Prostate gland (tissue), 2 donors: Measurements from ENCODE around the gene GABRE. TPM values are rescaled to one million over a fixed set of nuclear protein-coding genes. Genes with fewer than 3 reads are reported as not detected.

Source experiments
- DNase-seq: peaks from one replicate; pipeline ENCODE4 v3.0.0-alpha.2; 2019; ENCODE audit warnings: low spot score
- H3K27ac ChIP-seq, 2 donors: fragments of 200-600 bp; sonication (generic); 2 replicates each; pipeline ENCODE4 v1.5.1; 2017 to 2019
- H3K27me3 ChIP-seq: fragments of 200-600 bp; sonication (generic); replicated peaks from 2 replicates; pipeline ENCODE4 v1.5.1; 2019; ENCODE audit not compliant: insufficient read depth
- H3K36me3 ChIP-seq, 2 donors: fragments of 200-600 bp; sonication (generic); 1 replicate in 1 of 2; 2 replicates in 1 of 2; pipeline versions ENCODE4 v1.5.1 to v1.8.1; 2017 to 2019
- H3K4me1 ChIP-seq: fragments of 200-600 bp; sonication (generic); replicated peaks from 2 replicates; pipeline ENCODE4 v1.5.1; 2019
- H3K4me3 ChIP-seq, 2 donors: fragments of 200-600 bp; sonication (generic); 2 replicates each; pipeline ENCODE4 v1.5.1; 2017 to 2019
- H3K9me3 ChIP-seq: fragments of 200-600 bp; sonication (generic); 2 replicates; pipeline ENCODE4 v1.5.1; 2017
- POLR2A ChIP-seq: fragments of 450-650 bp; IDR thresholded peaks from one replicate; pipeline ENCODE4 v1.6.1; 2016; ENCODE audit warnings: antibody characterized with exemption, mild to moderate bottlenecking
- POLR2AphosphoS5 ChIP-seq: sonication (generic); formaldehyde crosslinking; IDR thresholded peaks from one replicate; pipeline ENCODE4 v1.6.1; 2017; ENCODE audit warnings: antibody characterized with exemption
- WGBS: methylation state at CpG from one replicate; pipeline ENCODE4 v1.1.5; 2018; 5-methylcytosine and 5-hydroxymethylcytosine counted together
- intact Hi-C: fragments of 100-400 bp; cut with DNase I; formaldehyde crosslinking; loops from one replicate; pipeline ENCODE4 v1.14.2; 2022
- total RNA-seq, 2 donors: library from RNA; depleted of rRNA; stranded (reverse); fragments of >200 nt; gene quantifications; one replicate each; pipeline ENCODE4 v1.1.0, GENCODE V29; 2016
- TF ChIP-seq, protein P1 (sequence below), 4 experiments: fragments of 200-600 bp in 2 of 4; fragments of 450-650 bp in 2 of 4; sonication (generic) in 2 of 4; IDR thresholded peaks; 1 replicate in 3 of 4; 2 replicates in 1 of 4; pipeline ENCODE4 v1.5.1; 2016 to 2019; ENCODE audit warnings: antibody characterized with exemption in 4 of 4, mild to moderate bottlenecking in 2 of 4, moderate library complexity in 2 of 4

The GABRE gene
- total RNA-seq, 2 donors from 2014 or later, result 11.2 to 46.1 TPM

DNA sequence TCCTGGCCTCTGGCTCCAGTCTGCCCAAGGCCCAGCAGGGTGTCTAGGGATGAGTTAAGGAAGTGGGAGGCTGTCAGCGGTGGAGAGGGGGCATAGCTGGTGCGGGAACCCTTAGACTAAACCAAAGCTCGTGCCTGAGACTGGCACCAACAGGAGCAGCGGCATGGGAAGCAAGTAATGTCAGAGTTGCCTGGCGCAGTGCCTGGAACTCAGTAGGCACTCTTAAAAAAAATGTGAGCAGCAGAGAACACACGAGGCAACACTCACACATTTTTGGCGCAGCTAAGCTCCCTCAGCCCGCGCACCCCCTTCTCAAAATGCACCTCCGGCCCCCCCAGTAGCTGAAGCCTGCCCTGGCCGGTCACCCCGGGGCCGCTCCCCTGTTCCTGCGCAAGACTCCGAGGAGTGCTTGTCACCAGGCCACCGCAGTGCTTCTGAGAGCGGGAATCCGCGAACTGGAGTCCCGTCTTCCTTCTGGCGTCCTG is 583 bp downstream of the GABRE start:
- Histone ChIP-seq H3K4me3 (peak overlapping the region; percentile 33 to 36), H3K9me3 (no peaks in the 10 kb centered on the region), H3K27me3 (no peaks in the 10 kb centered on the region), H3K36me3 (no peaks in the 10 kb centered on the region), H3K4me1 (no peaks in the 10 kb centered on the region), H3K27ac (peak overlapping the region; percentile 58 to 67)
- peak; percentile 21 for DNase-seq
- no peak for TF ChIP-seq POLR2A
- TF ChIP-seq, protein P1, sequence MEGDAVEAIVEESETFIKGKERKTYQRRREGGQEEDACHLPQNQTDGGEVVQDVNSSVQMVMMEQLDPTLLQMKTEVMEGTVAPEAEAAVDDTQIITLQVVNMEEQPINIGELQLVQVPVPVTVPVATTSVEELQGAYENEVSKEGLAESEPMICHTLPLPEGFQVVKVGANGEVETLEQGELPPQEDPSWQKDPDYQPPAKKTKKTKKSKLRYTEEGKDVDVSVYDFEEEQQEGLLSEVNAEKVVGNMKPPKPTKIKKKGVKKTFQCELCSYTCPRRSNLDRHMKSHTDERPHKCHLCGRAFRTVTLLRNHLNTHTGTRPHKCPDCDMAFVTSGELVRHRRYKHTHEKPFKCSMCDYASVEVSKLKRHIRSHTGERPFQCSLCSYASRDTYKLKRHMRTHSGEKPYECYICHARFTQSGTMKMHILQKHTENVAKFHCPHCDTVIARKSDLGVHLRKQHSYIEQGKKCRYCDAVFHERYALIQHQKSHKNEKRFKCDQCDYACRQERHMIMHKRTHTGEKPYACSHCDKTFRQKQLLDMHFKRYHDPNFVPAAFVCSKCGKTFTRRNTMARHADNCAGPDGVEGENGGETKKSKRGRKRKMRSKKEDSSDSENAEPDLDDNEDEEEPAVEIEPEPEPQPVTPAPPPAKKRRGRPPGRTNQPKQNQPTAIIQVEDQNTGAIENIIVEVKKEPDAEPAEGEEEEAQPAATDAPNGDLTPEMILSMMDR (IDR thresholded peaks at IDR 0.05), result no peak
- no peak for TF ChIP-seq POLR2AphosphoS5
- intact Hi-C loops, result no loop called here
- 0% methylated on average over 10 of the region's 21 CpGs for WGBS

DNA sequence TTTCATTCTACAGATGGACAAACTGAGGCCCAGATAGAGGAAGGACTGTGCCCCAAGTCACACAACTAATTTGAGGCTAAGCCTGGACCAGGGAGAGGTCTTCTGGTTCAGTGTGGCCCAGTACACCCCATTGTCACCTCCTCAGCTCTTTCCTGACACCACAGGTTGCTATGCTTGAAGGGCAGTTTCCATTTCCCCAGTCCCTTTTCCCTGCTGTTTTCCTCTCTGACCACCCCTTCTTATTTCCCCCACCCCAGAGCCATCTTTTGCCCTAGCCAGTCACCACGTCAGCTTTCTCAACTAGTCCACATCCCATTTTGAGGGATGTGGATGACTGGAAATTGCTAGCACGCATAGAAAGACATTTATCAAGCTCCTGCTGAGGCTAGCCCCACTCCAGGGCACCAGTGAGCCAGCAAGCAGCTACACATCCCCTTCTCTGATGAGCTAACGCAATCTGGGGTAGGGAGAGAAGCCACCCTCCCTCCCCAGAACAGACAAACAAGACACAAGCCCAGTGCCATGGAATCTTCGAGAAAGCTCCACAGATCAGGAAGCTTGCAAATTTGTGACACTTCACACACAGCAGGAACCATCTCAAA is 1.3 kb downstream of the GABRE start:
- intact Hi-C loops, result no loop called here
- H3K4me3 ChIP-seq, result peak overlapping the region in 1 of 2 donors; percentile 33

GRCh38 chrX:151970661-151971060 is 3.8 kb downstream of the GABRE start:
- no peaks in the 10 kb centered on the region for H3K27me3 ChIP-seq
- no peaks in the 10 kb centered on the region for H3K4me1 ChIP-seq
- WGBS, result 70% methylated on average over 3 of the region's 6 CpGs
- no peaks in the 10 kb centered on the region for H3K9me3 ChIP-seq
- no peak overlapping the region for H3K4me3 ChIP-seq
- no peaks in the 10 kb centered on the region for H3K36me3 ChIP-seq
- no peak for DNase-seq
- TF ChIP-seq POLR2A (no peak), POLR2AphosphoS5 (no peak)
- TF ChIP-seq, protein P1 (IDR thresholded peaks at IDR 0.05), result no peak
- intact Hi-C loops, result no loop called here
- no peak overlapping the region for H3K27ac ChIP-seq

More for the DNA sequence above, 1.3 kb downstream of the GABRE start:
- no peak for DNase-seq
- 35% methylated on average over 4 of the region's 4 CpGs for WGBS
- peak overlapping the region; percentile 58 to 67 for H3K27ac ChIP-seq
- H3K36me3 ChIP-seq, result no peaks in the 10 kb centered on the region
- H3K9me3 ChIP-seq, result no peaks in the 10 kb centered on the region
- H3K4me1 ChIP-seq, result no peaks in the 10 kb centered on the region
- H3K27me3 ChIP-seq, result no peaks in the 10 kb centered on the region
- TF ChIP-seq, protein P1 (IDR thresholded peaks at IDR 0.05), result no peak
- TF ChIP-seq POLR2A (no peak), POLR2AphosphoS5 (no peak)

GRCh38 chrX:151970027-151970426 is 4.4 kb downstream of the GABRE start:
- no peak for DNase-seq
- 83% methylated on average over 7 of the region's 7 CpGs for WGBS
- Histone ChIP-seq H3K4me3 (no peak overlapping the region), H3K9me3 (no peaks in the 10 kb centered on the region), H3K4me1 (no peaks in the 10 kb centered on the region), H3K27me3 (no peaks in the 10 kb centered on the region), H3K27ac (no peak overlapping the region), H3K36me3 (no peaks in the 10 kb centered on the region)
- no peak for TF ChIP-seq POLR2AphosphoS5
- no peak for TF ChIP-seq POLR2A
- TF ChIP-seq, protein P1 (IDR thresholded peaks at IDR 0.05), result no peak
- intact Hi-C loops, result no loop called here

- TF ChIP-seq POLR2AphosphoS5, result no peak
- no peaks in the 10 kb centered on the region for H3K4me1 ChIP-seq
- WGBS, result 91% methylated on average over 6 of the region's 6 CpGs
These were observed 8.2 kb downstream of the GABRE start for GRCh38 chrX:151966236-151966635.

More at GRCh38 chrX:151966236-151966635, 8.2 kb downstream of the GABRE start:
- intact Hi-C loops, result no loop called here
- H3K36me3 ChIP-seq, result no peaks in the 10 kb centered on the region
- H3K4me3 ChIP-seq, result no peak overlapping the region
- no peak overlapping the region for H3K27ac ChIP-seq
- no peaks in the 10 kb centered on the region for H3K9me3 ChIP-seq
- H3K27me3 ChIP-seq, result no peaks in the 10 kb centered on the region
- DNase-seq, result no peak
